LoVo (cell line): Measurements from ENCODE around the gene CLN6.
"Not testable (repeated sequence)": the region's sequence is repeated elsewhere in the genome, so short reads cannot be mapped to it uniquely, and the experiment has no call there.

Source experiments
- DNase-seq: peaks from one replicate; pipeline ENCODE4 v3.0.0-alpha.2; 2016; ENCODE audit warnings: low spot score

CLN6 gene

GRCh38 chr15:68223171-68223570 lies 6.4 kb downstream of the CLN6 start:
- DNase-seq: no peak

GRCh38 chr15:68222432-68222743 lies 7.1 kb downstream of the CLN6 start:
- not testable (repeated sequence) for DNase-seq

GRCh38 chr15:68221530-68222431 lies 7.7 kb downstream of the CLN6 start:
- not testable (repeated sequence) for DNase-seq

- DNase-seq: no peak
Observed at GRCh38 chr15:68220967-68221366, 8.6 kb downstream of the CLN6 start.

GRCh38 chr15:68220489-68220888 lies 9.0 kb downstream of the CLN6 start:
- no peak for DNase-seq

GRCh38 chr15:68218847-68219798 lies 10.4 kb downstream of the CLN6 start:
- DNase-seq: no peak

- no peak for DNase-seq
Observed at GRCh38 chr15:68218331-68218730, 11.2 kb downstream of the CLN6 start.

GRCh38 chr15:68217341-68217740 lies 12.2 kb downstream of the CLN6 start:
- no peak for DNase-seq

GRCh38 chr15:68214838-68215254 lies 14.7 kb downstream of the CLN6 start:
- DNase-seq: no peak

GRCh38 chr15:68213991-68214837 lies 15.3 kb downstream of the CLN6 start:
- DNase-seq: no peak

GRCh38 chr15:68213491-68213845 lies 16.1 kb downstream of the CLN6 start:
- not testable (repeated sequence) for DNase-seq

- no peak for DNase-seq
Observed at GRCh38 chr15:68211656-68212320, 17.7 kb downstream of the CLN6 start.

- no peak for DNase-seq
Observed at GRCh38 chr15:68210821-68211655, 18.5 kb downstream of the CLN6 start.

GRCh38 chr15:68210409-68210756 lies 19.1 kb downstream of the CLN6 start:
- DNase-seq: no peak

- no peak for DNase-seq
Observed at GRCh38 chr15:68209735-68210408, 19.7 kb downstream of the CLN6 start.

- no peak for DNase-seq
Observed at GRCh38 chr15:68209272-68209671, 20.3 kb downstream of the CLN6 start.

GRCh38 chr15:68208636-68209240 lies 20.8 kb downstream of the CLN6 start:
- DNase-seq: no peak

GRCh38 chr15:68208136-68208535 lies 21.4 kb downstream of the CLN6 start:
- DNase-seq: no peak

- no peak for DNase-seq
Observed at GRCh38 chr15:68207176-68207935, 22.2 kb downstream of the CLN6 start.
